CD8-positive, alpha-beta memory T cell (primary cell): ENCODE measurements around the gene TXNDC9. TPM values are rescaled to one million over a fixed set of nuclear protein-coding genes. Genes with fewer than 3 reads are reported as not detected.
A peak's percentile ranks its signal among the peaks of the same experiment; 100 is the strongest.
"Not testable (repeated sequence)": the region's sequence is repeated elsewhere in the genome, so short reads cannot be mapped to it uniquely, and the experiment has no call there.

Experiments used
- CTCF ChIA-PET: fragments of 350-600 bp; sonication (Branson Sonifier 250); formaldehyde crosslinking; loops from one replicate; lab custom pipeline; 2021; ENCODE audit warnings: antibody characterized with exemption; lab: Charles Lee
- POLR2A ChIA-PET: fragments of 350-600 bp; sonication (Branson Sonifier 250); formaldehyde crosslinking; loops from one replicate; lab custom pipeline; 2021; ENCODE audit warnings: antibody characterized with exemption; lab: Charles Lee
- DNase-seq, 5 donors: peaks; one replicate each; pipeline versions ENCODE4 v3.0.0 to v3.0.0-alpha.2; 2020 to 2022; ENCODE audit warnings: mixed read lengths in 1 of 5
- H3K27ac ChIP-seq: one replicate; pipeline ENCODE4 v1.7.0; 2013; ENCODE audit warnings: low read depth, mild to moderate bottlenecking, low read length, moderate library complexity
- H3K27me3 ChIP-seq: 2 replicates; pipeline ENCODE4 v1.7.0; 2013; ENCODE audit warnings: low read length, mild to moderate bottlenecking; ENCODE audit not compliant: insufficient read depth, poor library complexity, severe bottlenecking
- H3K36me3 ChIP-seq: 2 replicates; pipeline ENCODE4 v1.7.0; 2013; ENCODE audit warnings: mild to moderate bottlenecking, low read length, moderate library complexity; ENCODE audit not compliant: insufficient read depth
- H3K4me1 ChIP-seq: 2 replicates; pipeline ENCODE4 v1.7.0; 2013; ENCODE audit warnings: mild to moderate bottlenecking, low read length, moderate library complexity; ENCODE audit not compliant: insufficient read depth
- H3K4me3 ChIP-seq: 2 replicates; pipeline ENCODE4 v1.7.0; 2013; ENCODE audit warnings: mild to moderate bottlenecking, low read length
- H3K9me3 ChIP-seq: 2 replicates; pipeline ENCODE4 v1.7.0; 2013; ENCODE audit warnings: mild to moderate bottlenecking, low read length
- H3K27ac Mint-ChIP-seq, 8 donors: one replicate each; pipeline ENCODE4 v1.8.0; 2020 to 2021; ENCODE audit warnings: mixed read lengths in 8 of 8, mild to moderate bottlenecking in 6 of 8, inconsistent platforms in 3 of 8, moderate library complexity in 3 of 8
- H3K27me3 Mint-ChIP-seq, 2 donors: one replicate each; pipeline ENCODE4 v1.8.0; 2020 to 2021; ENCODE audit warnings: mixed read lengths in 2 of 2, mild to moderate bottlenecking in 1 of 2, moderate library complexity in 1 of 2
- H3K36me3 Mint-ChIP-seq, 3 donors: one replicate each; pipeline ENCODE4 v1.8.0; 2020 to 2021; ENCODE audit warnings: mixed read lengths in 3 of 3, inconsistent platforms in 1 of 3, mild to moderate bottlenecking in 1 of 3
- H3K4me1 Mint-ChIP-seq, 3 donors: one replicate each; pipeline ENCODE4 v1.8.0; 2020 to 2021; ENCODE audit warnings: mixed read lengths in 3 of 3, inconsistent platforms in 1 of 3, mild to moderate bottlenecking in 1 of 3
- H3K4me3 Mint-ChIP-seq, 7 donors: one replicate each; pipeline ENCODE4 v1.8.0; 2020 to 2021; ENCODE audit warnings: mixed read lengths in 7 of 7, mild to moderate bottlenecking in 6 of 7, moderate library complexity in 4 of 7, inconsistent platforms in 2 of 7
- H3K9me3 Mint-ChIP-seq, 5 donors: one replicate each; pipeline ENCODE4 v1.8.0; 2020 to 2022; ENCODE audit warnings: mixed read lengths in 5 of 5, mild to moderate bottlenecking in 3 of 5, moderate library complexity in 2 of 5, inconsistent platforms in 1 of 5
- polyA plus RNA-seq: library from polyadenylated mRNA; unstranded; fragments of 300-500 nt; fragmentation: Illumina TruSeq; gene quantifications from one replicate; pipeline ENCODE4 v1.2.3, GENCODE V29; 2021
- total RNA-seq, 2 experiments: library from RNA; stranded (reverse); gene quantifications; one replicate each; pipeline ENCODE4 v1.2.3, GENCODE V29; 2021

The TXNDC9 gene
- total and polyA plus RNA-seq, 3 experiments from 2014 or later, result 32.9 to 51.3 (median 34.1) TPM

- H3K27me3 Mint-ChIP-seq, H3K27ac ChIP-seq, CTCF ChIA-PET, H3K4me3 Mint-ChIP-seq, H3K27me3 ChIP-seq, H3K36me3 ChIP-seq, H3K9me3 Mint-ChIP-seq, H3K9me3 ChIP-seq, POLR2A ChIA-PET, DNase-seq, H3K27ac Mint-ChIP-seq, H3K4me3 ChIP-seq: not testable (repeated sequence)
- peaks cover 33% of the 10 kb centered on the region for H3K4me1 ChIP-seq
- peaks cover 50 to 86% (median 69%) of the 10 kb centered on the region in 3 donors for H3K4me1 Mint-ChIP-seq
- peaks cover 0 to 18% (median 1%) of the 10 kb centered on the region in 3 donors for H3K36me3 Mint-ChIP-seq
These were observed 9.3 kb upstream of the TXNDC9 start for GRCh38 chr2:99345446-99345845.

- Mint-ChIP-seq H3K27me3 (no peaks in the 10 kb centered on the region), H3K4me3 (no peak overlapping the region), H3K9me3 (no peaks in the 10 kb centered on the region), H3K36me3 (peaks cover 0 to 18% (median 1%) of the 10 kb centered on the region in 3 donors), H3K4me1 (peaks cover 38 to 57% (median 56%) of the 10 kb centered on the region in 3 donors), H3K27ac (peak overlapping the region in 3 of 8 donors; percentile 42 to 83 (median 78))
- no peak for DNase-seq
- H3K27me3 ChIP-seq, result no peaks in the 10 kb centered on the region
- POLR2A ChIA-PET, result no interaction called here
- no peaks in the 10 kb centered on the region for H3K9me3 ChIP-seq
- H3K4me3 ChIP-seq, result no peak overlapping the region
- no peak overlapping the region for H3K27ac ChIP-seq
- H3K4me1 ChIP-seq, result peaks cover 22% of the 10 kb centered on the region
- H3K36me3 ChIP-seq, result no peaks in the 10 kb centered on the region
- CTCF ChIA-PET, result no interaction called here
These were observed 6.4 kb upstream of the TXNDC9 start for GRCh38 chr2:99342536-99342935.

GRCh38 chr2:99340669-99341236, 4.6 kb upstream of the TXNDC9 start:
- Mint-ChIP-seq H3K9me3 (no peaks in the 10 kb centered on the region), H3K27me3 (no peaks in the 10 kb centered on the region), H3K27ac (peak overlapping the region in 2 of 8 donors; percentile 35 to 40), H3K4me3 (no peak overlapping the region), H3K36me3 (peaks cover 0 to 13% (median 1%) of the 10 kb centered on the region in 3 donors), H3K4me1 (peaks cover 30 to 46% (median 45%) of the 10 kb centered on the region in 3 donors)
- no peaks in the 10 kb centered on the region for H3K36me3 ChIP-seq
- H3K27me3 ChIP-seq, result no peaks in the 10 kb centered on the region
- no peak overlapping the region for H3K27ac ChIP-seq
- POLR2A ChIA-PET, result no interaction called here
- no peaks in the 10 kb centered on the region for H3K9me3 ChIP-seq
- H3K4me3 ChIP-seq, result no peak overlapping the region
- CTCF ChIA-PET, result no interaction called here
- peaks cover 17% of the 10 kb centered on the region for H3K4me1 ChIP-seq
- no peak for DNase-seq

- peaks cover 29 to 49% (median 36%) of the 10 kb centered on the region in 3 donors for H3K4me1 Mint-ChIP-seq
- H3K4me3 ChIP-seq, result peak overlapping the region; percentile 79
- POLR2A ChIA-PET, result interaction anchor here (1.1 to 2.8 kb wide), 3 partner anchors 22 to 183 kb away, joined by 5 to 10 read pairs (median 10); partner anchors contain the start of genes LIPT1, REV1 and TSGA10
- no peaks in the 10 kb centered on the region for H3K27me3 Mint-ChIP-seq
- no peak overlapping the region for H3K4me3 Mint-ChIP-seq
- peaks cover 37% of the 10 kb centered on the region for H3K4me1 ChIP-seq
- H3K36me3 ChIP-seq, result no peaks in the 10 kb centered on the region
- H3K9me3 ChIP-seq, result no peaks in the 10 kb centered on the region
- CTCF ChIA-PET, result interaction anchor here (0.9 to 2.1 kb wide), 3 partner anchors 28 to 158 kb away, joined by 3 to 5 read pairs (median 3); partner anchors contain the start of gene REV1
- peak in 1 of 5 donors; percentile 0 for DNase-seq
- peak overlapping the region; percentile 75 for H3K27ac ChIP-seq
- peaks cover 0 to 14% (median under 1%) of the 10 kb centered on the region in 3 donors for H3K36me3 Mint-ChIP-seq
- no peak overlapping the region for H3K27ac Mint-ChIP-seq
- H3K27me3 ChIP-seq, result no peaks in the 10 kb centered on the region
- H3K9me3 Mint-ChIP-seq, result no peaks in the 10 kb centered on the region
These were observed 2.0 kb upstream of the TXNDC9 start for GRCh38 chr2:99338029-99338585.

GRCh38 chr2:99337113-99338028, 1.2 kb upstream of the TXNDC9 start, which contains the start of gene EIF5B:
EIF5B (plus strand) TSS chr2:99337389; CDS start chr2:99337555, 166 bp downstream.
- H3K36me3 ChIP-seq, result no peaks in the 10 kb centered on the region
- peaks cover 3 to 17% (median 7%) of the 10 kb centered on the region in 3 donors for H3K36me3 Mint-ChIP-seq
- H3K4me1 ChIP-seq, result peaks cover 37% of the 10 kb centered on the region
- ChIA-PET POLR2A (interaction anchor here (0.7 to 2.8 kb wide), 5 partner anchors 21 to 196 kb away, joined by 3 to 10 read pairs (median 5); partner anchors contain the start of genes LIPT1, MITD1, MRPL30 and REV1), CTCF (interaction anchor here (0.7 to 2.1 kb wide), 6 partner anchors 18 to 197 kb away, joined by 3 to 5 read pairs (median 4); partner anchors contain the start of gene REV1)
- no peaks in the 10 kb centered on the region for H3K9me3 Mint-ChIP-seq
- peak within 1 kb of the TSS; percentile 83 for H3K27ac ChIP-seq
- H3K27me3 ChIP-seq, result no peaks in the 10 kb centered on the region
- peaks cover 27 to 49% (median 36%) of the 10 kb centered on the region in 3 donors for H3K4me1 Mint-ChIP-seq
- H3K4me3 ChIP-seq, result peak within 1 kb of the TSS; percentile 79
- no peaks in the 10 kb centered on the region for H3K9me3 ChIP-seq
- no peak within 1 kb of the TSS for H3K4me3 Mint-ChIP-seq
- DNase-seq, result peak; percentile 83 to 93 (median 87)
- H3K27ac Mint-ChIP-seq, result no peak within 1 kb of the TSS
- no peaks in the 10 kb centered on the region for H3K27me3 Mint-ChIP-seq

- Mint-ChIP-seq H3K36me3 (peaks cover 4 to 21% (median 12%) of the 10 kb centered on the region in 3 donors), H3K4me3 (no peak overlapping the region), H3K27me3 (no peaks in the 10 kb centered on the region), H3K9me3 (no peaks in the 10 kb centered on the region), H3K27ac (no peak overlapping the region), H3K4me1 (peaks cover 25 to 48% (median 32%) of the 10 kb centered on the region in 3 donors)
- ChIA-PET CTCF (interaction anchor here (0.7 to 2.1 kb wide), 4 partner anchors 18 to 196 kb away, joined by 3 to 5 read pairs (median 4); no protein-coding TSS in a partner anchor), POLR2A (interaction anchor here (1.4 to 2.8 kb wide), 3 partner anchors 153 to 196 kb away, joined by 4 to 10 read pairs (median 10); partner anchors contain the start of genes C2orf15, LIPT1, REV1 and TSGA10)
- H3K27me3 ChIP-seq, result no peaks in the 10 kb centered on the region
- peak overlapping the region; percentile 75 for H3K27ac ChIP-seq
- no peaks in the 10 kb centered on the region for H3K9me3 ChIP-seq
- no peak for DNase-seq
- no peaks in the 10 kb centered on the region for H3K36me3 ChIP-seq
- H3K4me3 ChIP-seq, result peak overlapping the region; percentile 79
- H3K4me1 ChIP-seq, result peaks cover 37% of the 10 kb centered on the region
These were observed 625 bp upstream of the TXNDC9 start for GRCh38 chr2:99336804-99337112.

GRCh38 chr2:99325384-99325783, 10.7 kb downstream of the TXNDC9 start:
- ChIA-PET POLR2A (no interaction called here), CTCF (interaction anchor here (1.6 kb wide), 1 partner anchor 255 kb away, joined by 3 read pairs; no protein-coding TSS in a partner anchor)
- Mint-ChIP-seq H3K4me1 (peaks cover 7 to 9% (median 9%) of the 10 kb centered on the region in 3 donors), H3K27ac (no peak overlapping the region), H3K27me3 (no peaks in the 10 kb centered on the region), H3K36me3 (peaks cover 4 to 76% (median 25%) of the 10 kb centered on the region in 3 donors), H3K4me3 (no peak overlapping the region), H3K9me3 (no peaks in the 10 kb centered on the region)
- Histone ChIP-seq H3K27ac (no peak overlapping the region), H3K27me3 (no peaks in the 10 kb centered on the region), H3K4me3 (no peak overlapping the region), H3K4me1 (no peaks in the 10 kb centered on the region), H3K9me3 (no peaks in the 10 kb centered on the region), H3K36me3 (peaks cover 27% of the 10 kb centered on the region)
- DNase-seq, result no peak
